Measurements from ENCODE around the gene P2RY2.
A peak's percentile ranks its signal among the peaks of the same experiment; 100 is the strongest.

P2RY2 gene

GRCh38 chr11:73218106-73218829, at the start of gene P2RY2:
Gene P2RY2, plus strand, starts transcription at chr11:73218281. Its CDS starts 15,879 bp downstream, at chr11:73234160.
- peak; percentile 48 for DNase-seq

- DNase-seq, result no peak
Measured at GRCh38 chr11:73168925-73169579, 49.0 kb upstream of the P2RY2 start.

- no peak for DNase-seq
Measured at GRCh38 chr11:73170140-73170539, 47.9 kb upstream of the P2RY2 start.

- no peak for DNase-seq
Measured at GRCh38 chr11:73171436-73172161, 46.5 kb upstream of the P2RY2 start.

- no peak for DNase-seq
Measured at GRCh38 chr11:73172992-73173656, 45.0 kb upstream of the P2RY2 start.

- DNase-seq, result no peak
Measured at GRCh38 chr11:73173755-73174494, 44.2 kb upstream of the P2RY2 start.

GRCh38 chr11:73174495-73174791, 43.6 kb upstream of the P2RY2 start:
- no peak for DNase-seq

GRCh38 chr11:73175551-73176144, 42.4 kb upstream of the P2RY2 start:
- no peak for DNase-seq

- no peak for DNase-seq
Measured at GRCh38 chr11:73176145-73176873, 41.8 kb upstream of the P2RY2 start.

- no peak for DNase-seq
Measured at GRCh38 chr11:73176874-73177155, 41.3 kb upstream of the P2RY2 start.

GRCh38 chr11:73177380-73177777, 40.7 kb upstream of the P2RY2 start:
- DNase-seq, result no peak

GRCh38 chr11:73177778-73178539, 40.1 kb upstream of the P2RY2 start:
- DNase-seq, result peak; percentile 84

GRCh38 chr11:73178681-73179080, 39.4 kb upstream of the P2RY2 start:
- DNase-seq, result no peak

- no peak for DNase-seq
Measured at GRCh38 chr11:73182824-73183321, 35.2 kb upstream of the P2RY2 start.

- peak; percentile 70 for DNase-seq
Measured at GRCh38 chr11:73184953-73185671, 33.0 kb upstream of the P2RY2 start.

- no peak for DNase-seq
Measured at GRCh38 chr11:73185680-73186293, 32.3 kb upstream of the P2RY2 start.

- DNase-seq, result no peak
Measured at GRCh38 chr11:73186294-73186850, 31.7 kb upstream of the P2RY2 start.

GRCh38 chr11:73186886-73187285, 31.2 kb upstream of the P2RY2 start:
- DNase-seq, result no peak

- DNase-seq, result no peak
Measured at GRCh38 chr11:73187854-73188253, 30.2 kb upstream of the P2RY2 start.
